HCT116 (cell line): ENCODE measurements around the gene KCNJ14. TPM values are rescaled to one million over a fixed set of nuclear protein-coding genes. Genes with fewer than 3 reads are reported as not detected.

ENCODE experiments used
- ATAC-seq: fragments of 200-7000 bp; cut with Tn5 transposase; 2 replicates; pipeline ENCODE4 v1.9.1; 2020; ENCODE audit warnings: mild to moderate bottlenecking, moderate library complexity
- BruUV-seq: library from RNA; stranded (reverse); fragments of 400-500 nt; replicated peaks from 2 replicates; lab custom pipeline; 2021; lab: Mats Ljungman, UMichigan
- CTCF ChIA-PET: fragments of 300-600 bp; sonication (Branson Sonifier 250); formaldehyde crosslinking; loops from one replicate; lab custom pipeline; 2021; ENCODE audit warnings: antibody characterized with exemption; lab: Charles Lee
- POLR2A ChIA-PET: fragments of 300-600, 350-600 bp; sonication (Branson Sonifier 250); formaldehyde crosslinking; loops from one replicate; lab custom pipeline; 2021; ENCODE audit warnings: antibody characterized with exemption; lab: Charles Lee
- RAD21 ChIA-PET, 2 experiments: fragments of 300-600 bp; sonication (Branson Sonifier 250); formaldehyde crosslinking; loops; one replicate each; lab custom pipeline; 2023; ENCODE audit warnings: low total read pairs in 2 of 2; ENCODE audit not compliant: uncharacterized antibody in 2 of 2, unreplicated experiment in 2 of 2, low non-redundant PET in 1 of 2; lab: Charles Lee
- DNase-seq: peaks from one replicate; pipeline ENCODE4 v3.0.0-alpha.2; 2010; ENCODE audit warnings: low read depth, low spot score
- H2AFZ ChIP-seq: fragments of 200-600 bp; shearing (Covaris generic), sonication (generic); 2 replicates; pipeline ENCODE4 v1.6.1; 2017; ENCODE audit warnings: low read depth, mixed run types, mixed read lengths, antibody characterized with exemption, low read length; ENCODE audit not compliant: poor library complexity, severe bottlenecking
- H3K27ac ChIP-seq: 2 replicates; pipeline ENCODE4 v1.5.1; 2012; ENCODE audit warnings: low read depth, low read length
- H3K27me3 ChIP-seq: fragments of 200-600 bp; sonication (generic); 2 replicates; pipeline ENCODE4 v1.6.1; 2016; ENCODE audit warnings: mixed run types, low read length, mixed read lengths; ENCODE audit not compliant: insufficient read depth
- H3K36me3 ChIP-seq, 2 experiments: fragments of 200-500 bp in 1 of 2; fragments of 200-600 bp in 1 of 2; sonication (Bioruptor generic) in 1 of 2; sonication (generic) in 1 of 2; 2 replicates each; pipeline versions ENCODE4 v1.5.1 to v1.6.1; 2014 to 2016; ENCODE audit warnings: low read length in 2 of 2, inconsistent platforms in 1 of 2, mixed read lengths in 1 of 2, mixed run types in 1 of 2; ENCODE audit not compliant: insufficient read depth in 2 of 2, control insufficient read depth in 1 of 2
- H3K4me1 ChIP-seq, 2 experiments: fragments of 200-600 bp in 1 of 2; sonication (generic) in 1 of 2; 2 replicates each; pipeline versions ENCODE4 v1.5.1 to v1.6.1; 2012 to 2017; ENCODE audit warnings: low read length in 2 of 2, inconsistent platforms in 1 of 2, mild to moderate bottlenecking in 1 of 2, mixed read lengths in 1 of 2, mixed run types in 1 of 2, moderate library complexity in 1 of 2; ENCODE audit not compliant: insufficient read depth in 2 of 2, control insufficient read depth in 1 of 2
- H3K4me2 ChIP-seq: fragments of 200-600 bp; sonication (generic); 2 replicates; pipeline ENCODE4 v1.6.1; 2017; ENCODE audit warnings: mixed run types, low read length, mixed read lengths
- H3K4me3 ChIP-seq, 2 experiments: fragments of 200-600 bp in 1 of 2; sonication (generic) in 1 of 2; replicated peaks in 1 of 2; 2 replicates each; pipeline ENCODE4 v1.5.1; 2011 to 2016; ENCODE audit warnings: low read length in 2 of 2, control low read depth in 1 of 2, low read depth in 1 of 2, mild to moderate bottlenecking in 1 of 2, mixed read lengths in 1 of 2, mixed run types in 1 of 2
- H3K79me2 ChIP-seq: fragments of 200-600 bp; sonication (generic); 2 replicates; pipeline ENCODE4 v1.6.1; 2017; ENCODE audit warnings: mild to moderate bottlenecking, mixed run types, low read length, moderate library complexity, mixed read lengths; ENCODE audit not compliant: insufficient read depth
- H3K9ac ChIP-seq: fragments of 200-600 bp; sonication (generic); 2 replicates; pipeline ENCODE4 v1.6.1; 2016; ENCODE audit warnings: low read length, mixed read lengths
- H3K9me2 ChIP-seq: fragments of 200-600 bp; sonication (generic), shearing (Covaris generic); 2 replicates; pipeline ENCODE4 v1.6.1; 2017; ENCODE audit warnings: mixed run types, mild to moderate bottlenecking, moderate library complexity; ENCODE audit not compliant: insufficient read depth
- H3K9me3 ChIP-seq, 2 experiments: fragments of 200-500 bp in 1 of 2; fragments of 200-600 bp in 1 of 2; sonication (Bioruptor generic) in 1 of 2; sonication (generic) in 1 of 2; 2 replicates each; pipeline ENCODE4 v1.6.1; 2014 to 2017; ENCODE audit warnings: low read length in 2 of 2, mixed read lengths in 2 of 2, inconsistent platforms in 1 of 2, low read depth in 1 of 2, mild to moderate bottlenecking in 1 of 2, mixed run types in 1 of 2, moderate library complexity in 1 of 2; ENCODE audit not compliant: control insufficient read depth in 1 of 2, insufficient read depth in 1 of 2
- H4K20me1 ChIP-seq: fragments of 200-600 bp; sonication (generic), shearing (Covaris generic); 2 replicates; pipeline ENCODE4 v1.6.1; 2017; ENCODE audit warnings: mixed run types, mild to moderate bottlenecking, moderate library complexity; ENCODE audit not compliant: insufficient read depth
- CEBPB ChIP-seq: IDR thresholded peaks from 2 replicates; pipeline ENCODE4 v1.6.1; 2012; ENCODE audit warnings: low read depth
- EGR1 ChIP-seq: IDR thresholded peaks from 2 replicates; pipeline ENCODE4 v1.6.1; 2012; ENCODE audit warnings: low read depth
- EZH2 ChIP-seq: fragments of 200-600 bp; sonication (generic); IDR thresholded peaks from 2 replicates; pipeline ENCODE4 v1.6.1; 2017; ENCODE audit warnings: antibody characterized with exemption, mixed run types
- JUND ChIP-seq: IDR thresholded peaks from 2 replicates; pipeline ENCODE4 v1.6.1; 2012
- SIN3A ChIP-seq: IDR thresholded peaks from 2 replicates; pipeline ENCODE4 v1.6.1; 2012; ENCODE audit warnings: low read depth
- SP1 ChIP-seq: IDR thresholded peaks from 2 replicates; pipeline ENCODE4 v1.6.1; 2012; ENCODE audit warnings: low read depth
- TCF7L2 ChIP-seq: IDR thresholded peaks from 2 replicates; pipeline ENCODE4 v1.7.0; 2011; ENCODE audit warnings: borderline replicate concordance, inconsistent platforms; ENCODE audit not compliant: insufficient read depth, insufficient read length; ENCODE audit errors: extremely low read depth
- YY1 ChIP-seq: IDR thresholded peaks from 2 replicates; pipeline ENCODE4 v1.6.1; 2011; ENCODE audit warnings: low read length, low read depth, moderate library complexity, mild to moderate bottlenecking; ENCODE audit not compliant: insufficient replicate concordance; ENCODE audit errors: extremely low read depth
- ZFX ChIP-seq: fragments of 450-650 bp; IDR thresholded peaks from 2 replicates; pipeline ENCODE4 v1.6.1; 2017
- ZNF274 ChIP-seq: fragments of 200-500 bp; sonication (Bioruptor generic); IDR thresholded peaks from 2 replicates; pipeline ENCODE4 v1.6.1; 2014; ENCODE audit warnings: mild to moderate bottlenecking, low read depth, low read length, inconsistent platforms
- intact Hi-C: fragments of 100-400 bp; cut with micrococcal nuclease; formaldehyde crosslinking; loops from 2 replicates; pipeline ENCODE4 v1.10.0; 2022
- total RNA-seq: library from RNA; stranded (reverse); gene quantifications from one replicate; pipeline ENCODE4 v1.2.1, GENCODE V29; 2021; ENCODE audit not compliant: unreplicated experiment
- TF ChIP-seq, protein P1 (sequence below), 3 experiments: fragments of 200-600 bp in 1 of 3; sonication (generic) in 1 of 3; IDR thresholded peaks in 2 of 3; conservative IDR thresholded peaks in 1 of 3; 2 replicates each; pipeline ENCODE4 v1.5.1; 2012 to 2017; ENCODE audit warnings: low read depth in 2 of 3, low read length in 2 of 3, antibody characterized with exemption in 1 of 3, borderline replicate concordance in 1 of 3, control low read depth in 1 of 3, mild to moderate bottlenecking in 1 of 3, mixed read lengths in 1 of 3, mixed run types in 1 of 3, moderate library complexity in 1 of 3; ENCODE audit not compliant: insufficient read depth in 1 of 3
- TF ChIP-seq, protein P2 (sequence below): IDR thresholded peaks from 2 replicates; pipeline ENCODE4 v1.6.1; 2012

KCNJ14 gene
- total RNA-seq, 1 experiment from 2014 or later: 2.5 TPM

DNA sequence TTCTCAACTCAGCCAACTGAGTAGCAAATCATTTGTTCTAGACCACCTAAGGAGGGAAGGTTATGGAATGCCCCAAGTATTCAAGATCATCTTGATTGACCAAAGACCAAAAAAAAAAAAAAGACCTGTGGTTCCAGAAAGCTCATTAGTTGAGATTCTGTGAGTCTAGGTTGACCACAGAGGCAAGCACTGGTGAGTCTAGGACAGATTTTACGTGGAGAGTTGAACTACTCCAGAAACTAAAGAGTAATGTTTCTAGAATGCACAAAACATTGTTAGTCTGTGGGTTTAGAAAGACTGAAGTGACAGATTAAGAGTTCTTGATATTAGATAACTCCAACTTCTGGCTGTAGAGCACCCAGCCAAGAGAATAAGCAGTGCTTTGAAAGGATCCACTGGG is 9.8 kb downstream of the KCNJ14 start:
- ATAC-seq: no peak
- POLR2A ChIA-PET: no interaction called here
- Histone ChIP-seq H3K4me2 (no peak overlapping the region), H3K4me3 (no peak overlapping the region), H4K20me1 (no peaks in the 10 kb centered on the region), H3K79me2 (peaks cover 6% of the 10 kb centered on the region), H3K27me3 (no peaks in the 10 kb centered on the region), H3K4me1 (peaks cover 7 to 21% of the 10 kb centered on the region in 2 experiments), H3K9me3 (no peaks in the 10 kb centered on the region), H2AFZ (no peak overlapping the region), H3K9ac (no peak overlapping the region), H3K9me2 (no peaks in the 10 kb centered on the region), H3K36me3 (0 out of 4 replicates have a peak, but pooled peaks cover 0 to 6% of the 10 kb centered on the region in 2 experiments), H3K27ac (no peak overlapping the region)
- CTCF ChIA-PET: no interaction called here
- BruUV-seq: no TSS peak
- intact Hi-C loops: no loop called here
- RAD21 ChIA-PET: no interaction called here
- DNase-seq: no peak
- no peak for TF ChIP-seq TCF7L2
- TF ChIP-seq ZFX: no peak
- TF ChIP-seq JUND: no peak
- TF ChIP-seq, protein P1, sequence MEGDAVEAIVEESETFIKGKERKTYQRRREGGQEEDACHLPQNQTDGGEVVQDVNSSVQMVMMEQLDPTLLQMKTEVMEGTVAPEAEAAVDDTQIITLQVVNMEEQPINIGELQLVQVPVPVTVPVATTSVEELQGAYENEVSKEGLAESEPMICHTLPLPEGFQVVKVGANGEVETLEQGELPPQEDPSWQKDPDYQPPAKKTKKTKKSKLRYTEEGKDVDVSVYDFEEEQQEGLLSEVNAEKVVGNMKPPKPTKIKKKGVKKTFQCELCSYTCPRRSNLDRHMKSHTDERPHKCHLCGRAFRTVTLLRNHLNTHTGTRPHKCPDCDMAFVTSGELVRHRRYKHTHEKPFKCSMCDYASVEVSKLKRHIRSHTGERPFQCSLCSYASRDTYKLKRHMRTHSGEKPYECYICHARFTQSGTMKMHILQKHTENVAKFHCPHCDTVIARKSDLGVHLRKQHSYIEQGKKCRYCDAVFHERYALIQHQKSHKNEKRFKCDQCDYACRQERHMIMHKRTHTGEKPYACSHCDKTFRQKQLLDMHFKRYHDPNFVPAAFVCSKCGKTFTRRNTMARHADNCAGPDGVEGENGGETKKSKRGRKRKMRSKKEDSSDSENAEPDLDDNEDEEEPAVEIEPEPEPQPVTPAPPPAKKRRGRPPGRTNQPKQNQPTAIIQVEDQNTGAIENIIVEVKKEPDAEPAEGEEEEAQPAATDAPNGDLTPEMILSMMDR (IDR thresholded peaks at IDR 0.05 in 2 of 3, conservative IDR thresholded peaks at IDR 0.05 in 1 of 3; ENCODE audit: borderline replicate concordance in 1 of 3, insufficient read depth in 1 of 3, low read depth in 2 of 3, low read length in 2 of 3): no peak

DNA sequence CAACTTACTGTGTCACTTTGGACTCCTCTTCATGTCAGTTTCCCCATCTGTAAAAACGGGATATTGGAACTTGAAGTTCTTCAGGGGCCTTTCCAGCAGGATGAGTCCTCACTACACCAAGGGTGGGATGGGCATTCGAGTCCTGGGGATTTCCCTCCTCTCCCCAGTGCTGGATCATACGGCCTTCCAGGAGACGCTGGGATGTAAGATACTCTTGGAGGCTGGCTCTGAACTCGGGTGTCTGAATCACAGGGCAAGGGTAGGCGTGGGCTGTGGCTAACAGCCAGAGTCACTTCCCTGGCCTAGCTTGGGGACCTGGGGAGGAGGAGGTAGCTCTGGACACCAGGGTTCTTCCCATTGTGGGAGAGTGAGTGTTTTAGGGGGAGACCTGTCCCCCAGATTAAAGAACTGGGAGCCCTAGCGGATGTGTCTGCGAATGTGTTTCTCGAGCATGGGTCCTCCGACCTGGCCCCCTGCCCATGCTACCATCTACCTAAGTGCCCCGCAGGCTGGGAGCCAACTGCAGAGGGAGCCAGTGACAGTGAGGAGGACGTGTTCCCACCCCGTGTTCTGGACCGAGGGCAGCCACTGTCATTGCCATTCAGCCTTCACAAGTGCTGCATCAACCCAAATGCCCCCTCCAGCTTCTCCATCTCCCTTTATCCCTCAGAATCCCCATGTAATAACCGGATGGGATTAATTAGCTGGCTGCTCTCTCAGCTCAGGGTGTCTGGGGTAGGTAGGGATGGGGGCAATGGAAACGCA is 11.4 kb downstream of the KCNJ14 start:
- Histone ChIP-seq H3K9me2 (no peaks in the 10 kb centered on the region), H3K9me3 (no peaks in the 10 kb centered on the region), H3K27me3 (no peaks in the 10 kb centered on the region), H2AFZ (no peak overlapping the region), H3K4me3 (no peak overlapping the region), H3K4me1 (peaks cover 11 to 25% of the 10 kb centered on the region in 2 experiments), H3K27ac (no peak overlapping the region), H3K79me2 (peaks cover 18% of the 10 kb centered on the region), H3K4me2 (peak overlapping the region; percentile 10; the same call in 1 of the 2 replicates), H3K36me3 (peaks cover 8 to 20% of the 10 kb centered on the region in 2 experiments), H3K9ac (no peak overlapping the region), H4K20me1 (no peaks in the 10 kb centered on the region)
- TF ChIP-seq EZH2 (no peak), EGR1 (no peak), SIN3A (no peak), CEBPB (no peak), SP1 (no peak), ZNF274 (no peak), YY1 (no peak)
- TF ChIP-seq, protein P1 (IDR thresholded peaks at IDR 0.05 in 2 of 3, conservative IDR thresholded peaks at IDR 0.05 in 1 of 3; ENCODE audit: borderline replicate concordance in 1 of 3, insufficient read depth in 1 of 3, low read depth in 2 of 3, low read length in 2 of 3): no peak
- TF ChIP-seq, protein P2, sequence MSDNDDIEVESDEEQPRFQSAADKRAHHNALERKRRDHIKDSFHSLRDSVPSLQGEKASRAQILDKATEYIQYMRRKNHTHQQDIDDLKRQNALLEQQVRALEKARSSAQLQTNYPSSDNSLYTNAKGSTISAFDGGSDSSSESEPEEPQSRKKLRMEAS: no peak
- RAD21 ChIA-PET: no interaction called here
- BruUV-seq: no TSS peak
- intact Hi-C loops: no loop called here
- POLR2A ChIA-PET: no interaction called here
- no peak for DNase-seq
- CTCF ChIA-PET: no interaction called here
- no peak for ATAC-seq
